SW 1271 (cell line): ENCODE measurements around the gene VWA5B1.
A peak's percentile ranks its signal among the peaks of the same experiment; 100 is the strongest.

Experiments used
- DNase-seq, 2 experiments: peaks; one replicate each; lab custom pipeline; 2025; lab: John Stamatoyannopoulos, UW

The VWA5B1 gene

DNA sequence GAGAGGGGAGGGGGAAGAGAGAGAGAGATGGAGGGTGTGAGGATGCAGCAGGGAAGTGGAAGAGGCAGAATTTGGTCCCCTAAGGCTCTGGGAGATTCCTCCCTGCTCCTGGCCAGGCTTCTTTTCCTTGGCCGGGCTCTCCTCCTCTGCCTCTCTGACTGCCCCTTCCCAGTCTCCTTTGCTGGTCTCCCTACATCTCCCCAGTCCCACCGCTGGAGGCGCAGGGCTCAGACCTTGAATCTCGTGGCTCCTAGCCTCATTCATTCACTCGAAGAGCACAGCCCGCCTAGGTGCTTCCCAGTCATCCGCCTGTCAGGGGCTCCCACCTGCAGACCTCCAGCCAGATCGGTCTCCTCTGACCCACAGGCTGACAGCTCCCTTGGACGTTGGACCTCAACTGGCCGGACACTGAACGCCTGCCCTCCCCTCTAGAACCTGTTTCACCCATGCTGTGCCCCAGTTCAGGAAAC is 76.5 kb downstream of the VWA5B1 start:
- DNase-seq: peak in 1 of 2 experiments; percentile 44

DNA sequence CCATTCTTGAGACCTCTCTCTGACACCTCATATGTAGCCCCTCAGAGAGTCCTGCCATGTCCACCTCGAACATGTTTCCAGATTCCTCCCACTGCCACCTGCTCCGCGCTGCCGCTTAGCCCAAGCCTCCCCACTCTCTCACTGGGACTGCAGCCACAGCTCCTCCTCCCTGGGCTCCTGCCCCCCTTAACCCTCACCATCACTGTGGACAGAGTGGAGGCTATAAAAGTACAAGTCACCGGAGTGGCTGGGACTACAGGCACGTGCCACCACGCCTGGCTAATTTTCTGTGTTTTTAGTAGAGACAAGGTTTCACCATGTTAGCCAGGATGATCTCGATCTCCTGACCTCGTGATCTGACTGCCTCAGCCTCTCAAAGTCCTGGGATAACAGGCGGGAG is 77.0 kb downstream of the VWA5B1 start:
- no peak for DNase-seq

DNA sequence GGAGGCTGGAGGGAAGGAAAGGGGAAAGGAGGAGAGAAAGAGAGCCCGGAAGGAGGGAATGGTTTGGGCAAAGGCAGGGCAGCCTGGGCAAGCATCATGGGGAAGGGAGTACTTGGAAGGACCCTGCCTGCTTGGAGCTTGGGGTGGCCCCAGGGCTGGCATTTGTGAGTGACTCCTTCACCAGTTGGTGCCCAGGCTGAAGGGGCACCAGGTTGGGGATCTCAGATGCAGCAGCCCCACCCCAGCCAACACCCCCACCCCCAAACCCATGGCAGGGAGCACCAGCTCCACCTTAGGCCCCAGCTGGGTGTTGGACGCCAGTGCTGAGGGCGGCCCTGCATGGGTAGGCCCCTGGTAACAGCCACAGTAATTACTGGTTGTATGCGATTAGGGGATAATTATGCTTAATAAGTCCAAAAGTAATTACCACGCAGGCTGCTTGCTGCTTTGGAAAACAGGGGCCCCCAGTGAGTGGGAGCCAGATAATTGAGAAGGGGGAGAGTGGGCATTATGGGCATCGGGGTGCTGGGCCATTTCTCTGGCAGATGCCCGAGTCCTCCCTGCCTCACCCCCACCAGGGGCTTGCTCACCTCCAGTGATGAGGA is 78.3 kb downstream of the VWA5B1 start:
- DNase-seq: no peak

DNA sequence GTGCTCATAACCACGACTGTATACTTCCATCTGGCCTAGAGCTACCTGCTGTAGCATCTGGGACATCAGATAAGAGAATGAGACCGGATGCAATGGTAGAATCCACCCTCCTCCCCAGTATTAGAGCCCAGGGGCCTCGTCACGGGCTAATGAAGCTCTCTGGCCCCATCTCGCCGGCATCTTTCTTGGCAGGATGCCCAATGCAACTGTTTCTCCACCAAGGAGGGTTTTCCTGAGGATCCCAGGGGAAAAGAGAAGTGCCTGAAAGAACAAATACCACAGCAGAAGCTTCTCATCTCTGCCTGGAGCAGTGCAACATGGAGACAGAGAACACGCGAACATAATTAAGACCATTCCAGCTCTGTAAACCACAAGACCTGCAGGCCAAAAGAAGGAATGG is 80.0 kb downstream of the VWA5B1 start:
- DNase-seq: no peak

DNA sequence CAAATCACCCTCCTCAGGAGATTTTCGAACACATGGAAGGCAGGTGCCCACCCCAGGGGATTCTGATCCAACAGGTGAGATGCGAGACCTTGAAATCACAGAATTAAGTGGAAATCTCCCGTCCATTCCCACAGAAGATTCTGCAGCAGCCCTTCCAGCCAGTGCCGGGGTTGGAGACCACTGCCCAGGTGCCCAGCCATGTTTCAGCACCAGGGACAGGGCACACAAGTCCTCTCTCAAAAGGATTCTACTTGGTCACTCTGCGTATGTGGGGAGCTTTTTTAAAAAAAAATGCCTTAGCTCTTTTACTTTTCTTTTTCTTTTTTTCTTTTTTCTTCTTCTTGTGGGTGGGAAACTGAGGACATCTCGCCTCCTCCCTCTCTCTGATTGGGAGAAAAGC is 80.7 kb downstream of the VWA5B1 start:
- no peak for DNase-seq

DNA sequence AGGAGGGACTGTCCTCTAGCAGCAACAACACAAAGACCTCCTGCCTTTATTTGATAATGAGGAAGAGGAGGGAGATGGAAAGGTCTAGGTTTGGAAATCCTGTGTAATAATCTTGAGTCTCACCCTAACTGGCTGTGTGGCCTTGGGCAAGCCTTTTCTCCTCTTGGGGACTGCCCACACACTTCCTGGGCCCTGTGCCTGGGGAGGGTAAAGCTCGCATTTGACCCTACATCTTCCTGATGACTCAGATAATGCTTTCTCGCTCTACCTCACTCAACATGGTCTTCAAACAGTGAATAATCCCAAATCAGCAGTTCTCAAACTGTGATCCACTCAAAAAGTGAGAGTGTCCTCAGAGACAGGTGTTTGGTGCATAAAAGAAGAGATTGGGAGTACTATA is 81.2 kb downstream of the VWA5B1 start:
- no peak for DNase-seq

DNA sequence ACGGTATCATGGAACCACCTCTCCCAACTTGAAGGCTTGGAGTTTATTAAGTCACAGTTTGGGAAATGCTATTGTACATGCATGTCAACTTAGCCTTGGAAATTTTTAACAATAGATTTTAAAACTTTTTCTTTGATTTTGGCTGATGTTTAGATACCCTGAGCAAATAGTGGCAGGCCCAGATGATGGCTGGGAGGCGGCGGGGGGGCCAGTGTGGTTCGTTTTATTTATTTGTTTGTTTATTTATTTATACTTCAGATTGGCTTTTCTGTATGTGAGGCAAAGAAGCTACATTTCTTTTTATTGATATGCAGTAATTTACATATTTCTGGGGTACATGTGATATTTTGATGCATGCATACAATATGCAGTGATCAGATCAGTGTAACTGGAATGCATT is 82.0 kb downstream of the VWA5B1 start:
- no peak for DNase-seq

DNA sequence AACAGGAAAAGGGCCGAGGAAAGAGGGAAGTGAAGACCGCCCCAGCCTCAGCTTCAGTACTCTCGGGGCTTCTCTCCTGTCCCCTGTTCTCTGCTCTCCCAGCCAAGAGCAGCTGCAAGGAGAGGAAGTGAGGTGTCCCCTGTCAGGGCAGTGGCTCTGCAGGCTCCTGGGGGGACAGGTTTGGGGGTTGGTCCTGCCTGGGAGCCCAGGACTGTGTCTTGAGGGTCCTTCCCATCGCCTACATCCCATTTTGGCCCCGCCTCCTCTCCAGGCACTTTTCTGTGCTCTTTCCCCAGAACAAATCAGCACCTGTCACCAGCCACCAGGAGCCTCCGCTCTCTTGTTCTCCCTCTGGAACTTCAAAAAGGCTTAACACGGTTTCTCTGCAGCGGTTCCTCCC is 82.6 kb downstream of the VWA5B1 start:
- DNase-seq: no peak

DNA sequence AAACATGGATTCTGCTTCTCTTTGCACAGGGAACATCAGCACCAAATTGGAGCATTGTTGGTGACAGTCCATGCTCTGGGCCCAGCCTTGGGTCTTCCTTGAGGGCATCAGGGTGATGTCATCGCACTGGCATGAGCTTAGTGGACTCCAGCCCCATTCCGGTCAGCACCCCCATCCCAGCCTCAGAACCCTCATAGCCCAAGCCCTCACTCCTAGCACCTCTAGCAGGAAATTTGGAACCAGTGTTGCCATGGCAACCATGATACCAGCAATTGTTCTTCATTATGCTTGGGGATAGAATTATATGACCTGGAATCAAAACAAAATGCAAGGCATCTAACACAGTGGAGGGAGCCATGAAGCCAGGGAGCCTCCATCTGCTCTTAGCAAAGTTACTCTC is 83.1 kb downstream of the VWA5B1 start:
- DNase-seq: no peak

DNA sequence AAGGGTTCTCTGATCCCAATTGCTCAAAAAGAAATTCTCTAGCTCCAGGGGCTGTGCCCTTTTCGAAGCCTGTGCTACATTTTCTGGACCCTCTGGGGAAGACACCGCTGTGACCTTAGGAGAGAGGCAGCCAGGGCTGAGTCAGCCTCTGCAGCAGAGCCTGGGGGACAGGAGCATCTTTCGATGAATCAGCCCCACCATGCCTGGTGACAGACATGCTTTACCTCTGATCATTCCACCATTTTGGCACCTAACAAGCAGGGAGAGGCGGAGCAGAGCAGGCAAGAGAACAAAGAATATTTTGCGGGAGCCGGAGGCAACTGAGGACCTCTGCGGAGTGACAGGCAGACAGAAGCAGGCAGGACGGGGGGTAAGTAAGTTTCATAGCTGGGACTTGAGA is 84.9 kb downstream of the VWA5B1 start:
- DNase-seq: no peak

DNA sequence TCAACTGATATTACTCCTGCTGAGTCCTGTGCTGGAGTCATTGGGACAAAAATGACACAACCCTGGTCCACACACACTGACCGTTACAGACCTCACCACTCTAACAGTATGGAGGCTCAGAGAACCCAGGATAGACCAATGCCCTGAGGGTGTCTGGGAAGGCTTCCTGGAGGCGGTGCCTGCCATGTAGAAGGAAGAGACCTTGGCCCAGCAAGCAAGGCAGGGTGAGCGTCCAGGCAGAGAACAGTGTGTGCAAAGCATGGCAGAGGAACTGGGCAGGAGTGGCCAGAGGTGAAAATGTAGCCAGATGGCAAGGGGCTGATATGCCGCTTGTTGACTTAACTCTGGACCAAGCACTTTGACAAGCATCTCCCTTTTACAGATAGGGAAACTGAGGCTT is 85.5 kb downstream of the VWA5B1 start:
- no peak for DNase-seq

DNA sequence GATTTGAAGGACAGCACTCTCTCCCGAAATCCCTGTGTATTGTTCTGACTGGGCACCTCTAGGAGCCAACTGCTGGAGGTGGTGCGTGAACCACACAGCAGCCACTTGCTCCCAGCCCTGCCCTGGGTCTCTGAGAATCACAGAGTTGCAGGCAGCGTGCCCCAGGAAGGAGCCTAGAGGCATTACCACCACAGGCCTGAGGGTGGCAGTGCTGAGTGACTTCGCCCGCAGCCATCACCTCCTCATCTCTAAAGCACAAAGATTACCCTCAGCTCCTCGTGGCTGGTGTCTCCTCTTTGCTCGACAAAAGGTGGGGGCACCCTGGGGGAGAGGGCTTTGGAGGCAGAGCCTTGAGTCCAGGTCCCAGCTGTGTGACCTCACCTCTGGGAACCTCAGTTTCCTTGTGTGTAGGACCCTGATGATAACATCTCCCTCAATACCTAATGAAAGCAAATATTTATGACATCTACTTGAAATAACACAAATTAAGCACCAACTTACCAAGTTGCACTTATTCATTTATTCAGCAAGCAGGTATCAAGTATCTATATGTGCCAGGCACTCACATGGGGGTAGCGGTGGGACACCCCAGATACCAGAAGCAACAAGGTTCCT is 86.3 kb downstream of the VWA5B1 start:
- DNase-seq: peak in 1 of 2 experiments; percentile 21

DNA sequence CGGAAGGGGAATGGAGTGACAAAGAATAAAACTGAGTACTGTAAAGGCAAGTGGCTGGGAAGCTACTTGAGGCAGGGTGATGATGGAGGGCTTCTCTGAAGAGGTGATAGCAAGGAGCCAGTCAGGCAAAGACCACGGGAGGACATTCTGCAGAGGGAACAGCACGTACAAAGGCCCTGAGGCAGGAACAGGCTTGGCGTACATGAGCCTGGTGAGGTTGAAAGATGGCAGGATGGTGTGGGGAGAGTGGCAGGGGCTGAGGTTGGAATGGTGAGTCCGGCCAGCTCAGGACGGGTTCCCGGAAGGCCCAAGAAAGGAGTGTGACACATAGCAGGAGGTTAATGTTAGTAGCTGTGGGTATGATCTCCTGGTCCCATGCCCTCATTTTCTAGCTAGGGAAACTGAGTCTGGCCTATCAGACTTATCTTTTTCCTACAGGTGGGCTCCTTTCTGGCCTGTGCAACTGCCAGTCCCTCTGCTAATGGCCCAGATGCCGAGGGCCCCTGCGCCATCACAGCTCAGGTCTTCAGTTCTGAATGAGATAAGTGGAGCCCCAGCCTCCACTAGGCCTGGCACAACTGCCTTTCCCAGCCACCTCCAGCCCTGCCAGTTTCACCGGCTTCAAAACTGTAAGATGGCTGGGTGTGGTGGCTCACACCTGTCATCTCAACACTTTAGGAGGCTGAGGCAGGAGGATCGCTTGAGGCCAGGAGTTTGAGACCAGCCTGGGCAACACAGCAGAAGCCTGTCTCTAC is 87.0 kb downstream of the VWA5B1 start:
- DNase-seq: no peak

DNA sequence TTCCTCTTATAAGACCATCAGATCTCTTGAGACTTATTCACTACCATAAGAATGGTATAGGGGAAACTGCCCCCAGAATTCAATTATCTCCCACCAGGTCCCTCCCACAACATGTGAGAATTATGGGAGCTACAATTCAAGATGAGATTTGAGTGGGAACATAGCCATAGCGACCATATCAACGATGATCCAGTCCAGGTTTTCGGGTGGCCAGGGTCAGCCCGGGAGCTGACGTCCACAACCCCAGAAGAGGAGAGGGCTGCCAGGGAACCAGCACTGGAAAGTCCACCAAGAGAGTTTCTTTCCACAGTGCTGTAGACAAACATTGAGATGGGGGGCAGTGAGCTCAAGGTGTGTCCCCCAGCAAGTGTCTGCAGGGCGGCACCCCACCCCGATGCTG is 88.4 kb downstream of the VWA5B1 start:
- no peak for DNase-seq

DNA sequence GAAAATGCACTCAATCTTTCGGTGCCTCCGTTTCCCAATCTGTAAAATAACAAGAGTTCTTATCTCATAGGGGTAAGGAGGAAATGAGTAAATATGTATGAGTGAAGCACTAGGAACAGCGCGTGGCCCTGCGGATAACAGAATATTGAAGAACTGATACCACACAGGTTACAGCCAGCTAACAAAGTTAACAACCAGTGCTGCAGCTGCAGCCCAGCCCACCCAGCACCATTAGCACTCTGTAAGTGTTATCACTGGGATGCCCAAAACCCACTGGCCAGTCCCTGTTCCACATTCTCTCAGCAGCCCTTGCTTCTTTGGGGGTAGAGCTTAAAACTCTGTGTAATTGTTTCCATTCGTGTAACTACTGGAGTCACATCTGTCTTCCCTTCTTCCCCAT is 89.5 kb downstream of the VWA5B1 start:
- DNase-seq: no peak

DNA sequence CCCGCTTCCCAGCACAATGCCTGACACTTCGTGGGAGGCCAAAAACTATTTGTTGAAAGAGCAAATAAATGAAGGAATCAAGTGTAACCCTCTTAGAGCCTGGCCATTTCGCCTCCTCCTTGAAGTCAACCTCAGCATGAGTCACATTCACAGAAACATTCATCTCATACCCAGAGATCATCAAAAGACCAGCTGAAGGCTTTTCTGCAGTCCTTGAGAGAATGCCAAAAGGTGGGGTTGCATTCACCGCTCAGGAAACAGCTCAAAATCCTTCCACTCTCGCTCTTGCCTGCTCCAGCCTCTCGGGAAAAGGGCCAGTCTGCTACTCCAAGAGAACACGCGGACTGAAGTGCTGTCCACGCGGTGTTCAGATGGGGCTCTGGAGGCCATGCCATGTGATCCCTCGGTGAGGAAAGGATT is 90.0 kb downstream of the VWA5B1 start:
- no peak for DNase-seq

DNA sequence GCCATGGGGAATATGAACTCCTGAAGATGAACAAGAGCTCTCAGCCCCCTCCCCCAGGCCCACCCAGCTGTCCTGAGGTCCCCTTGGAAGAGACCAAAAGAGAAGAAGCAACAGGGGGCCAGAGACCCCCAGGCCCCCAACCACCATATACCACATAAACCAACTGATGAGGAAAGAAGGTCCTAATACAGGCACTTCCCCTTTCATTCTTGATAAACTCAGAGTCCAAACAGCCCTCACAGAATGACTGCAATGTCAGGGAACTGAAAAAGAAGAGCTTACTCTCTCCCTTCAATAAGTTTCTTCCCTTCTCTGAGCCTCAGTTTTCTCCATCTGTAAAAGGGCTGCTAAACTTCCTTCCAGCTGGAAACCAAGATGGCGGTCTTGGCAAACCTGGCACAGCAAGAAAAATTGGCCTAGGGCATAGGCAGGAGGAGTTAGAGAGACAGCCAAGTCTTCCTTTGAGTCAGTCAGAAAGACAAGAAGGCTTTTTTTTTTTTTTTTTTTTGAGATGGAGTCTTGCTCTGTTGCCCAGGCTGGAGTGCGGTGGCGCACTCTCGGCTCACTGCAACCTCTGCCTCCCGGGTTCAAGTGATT is 90.5 kb downstream of the VWA5B1 start:
- DNase-seq: no peak

DNA sequence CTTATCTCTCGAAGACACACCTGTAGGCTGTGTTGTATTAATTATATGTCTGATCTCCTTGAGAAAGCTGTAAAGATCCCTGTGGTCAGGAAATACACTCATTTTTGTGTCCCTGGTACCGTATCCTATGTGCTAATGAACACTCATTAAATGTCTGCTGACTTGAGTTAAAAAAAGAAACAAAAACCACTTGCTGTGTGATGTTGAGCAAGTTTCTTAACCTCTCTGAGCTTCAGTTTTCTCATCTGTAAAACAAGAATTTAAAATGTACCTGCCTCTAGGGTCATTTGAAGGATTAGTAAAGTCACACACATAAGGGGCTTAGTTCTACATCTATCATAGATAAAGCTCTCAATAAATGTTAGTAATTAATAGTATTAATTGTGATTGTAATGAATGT is 91.3 kb downstream of the VWA5B1 start:
- no peak for DNase-seq

DNA sequence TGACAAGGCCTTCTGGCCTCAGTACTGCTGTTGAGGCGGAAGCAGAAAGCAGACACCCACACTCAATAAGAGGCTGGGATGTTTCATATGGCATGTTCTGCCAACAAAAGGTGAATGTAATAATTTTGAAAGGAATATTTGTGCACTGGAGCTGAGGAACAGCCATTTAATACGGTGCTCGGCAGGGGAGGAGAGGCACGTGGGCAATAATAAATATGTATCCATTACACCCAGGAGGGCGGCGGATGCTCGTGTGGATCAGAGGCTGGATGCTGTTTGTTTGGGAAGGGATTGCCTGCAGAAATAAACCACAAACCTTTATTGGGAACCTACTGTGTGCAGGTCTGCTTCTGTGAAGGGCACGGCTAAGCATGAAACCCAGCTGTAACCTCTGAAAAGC is 92.0 kb downstream of the VWA5B1 start:
- DNase-seq: no peak

DNA sequence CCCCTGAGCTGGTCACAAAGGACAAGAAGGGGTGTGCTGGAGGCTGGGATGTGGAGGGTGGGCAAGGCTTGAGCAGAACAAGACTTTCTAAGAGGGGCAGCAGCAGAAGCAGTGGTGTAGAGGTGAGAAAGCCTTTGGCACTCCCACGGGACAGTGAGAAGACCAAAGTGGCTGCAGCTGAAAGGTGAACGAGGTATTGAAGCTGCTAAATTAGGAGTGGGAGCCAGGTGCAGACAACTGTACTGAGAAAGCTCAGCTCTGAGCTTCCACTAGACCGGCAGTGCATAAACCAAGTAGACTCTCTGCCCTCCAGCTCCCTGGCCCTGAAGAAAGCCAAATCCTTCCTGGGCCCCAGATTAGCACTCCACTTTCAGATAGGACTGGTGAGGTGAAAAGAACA is 93.0 kb downstream of the VWA5B1 start:
- no peak for DNase-seq

DNA sequence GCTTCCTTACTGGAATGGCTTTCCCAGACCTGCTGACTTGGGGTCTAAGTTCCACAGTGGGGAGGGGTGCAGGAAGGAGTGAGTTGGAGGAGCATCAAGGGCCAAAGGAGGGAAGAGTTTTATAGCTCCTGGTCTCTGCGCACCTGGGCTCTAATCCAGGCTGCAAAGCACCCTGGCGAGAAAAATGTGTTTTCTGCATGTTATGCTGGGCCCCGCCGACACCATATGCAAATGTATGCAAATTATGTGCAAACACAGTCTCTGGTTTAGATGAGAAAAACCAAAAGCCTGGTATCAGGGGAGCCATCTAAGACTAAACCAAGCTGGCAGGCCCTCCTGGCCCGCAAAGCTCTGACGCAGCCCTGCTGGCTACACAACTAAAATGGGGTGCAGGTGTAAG is 95.0 kb downstream of the VWA5B1 start:
- DNase-seq: no peak

DNA sequence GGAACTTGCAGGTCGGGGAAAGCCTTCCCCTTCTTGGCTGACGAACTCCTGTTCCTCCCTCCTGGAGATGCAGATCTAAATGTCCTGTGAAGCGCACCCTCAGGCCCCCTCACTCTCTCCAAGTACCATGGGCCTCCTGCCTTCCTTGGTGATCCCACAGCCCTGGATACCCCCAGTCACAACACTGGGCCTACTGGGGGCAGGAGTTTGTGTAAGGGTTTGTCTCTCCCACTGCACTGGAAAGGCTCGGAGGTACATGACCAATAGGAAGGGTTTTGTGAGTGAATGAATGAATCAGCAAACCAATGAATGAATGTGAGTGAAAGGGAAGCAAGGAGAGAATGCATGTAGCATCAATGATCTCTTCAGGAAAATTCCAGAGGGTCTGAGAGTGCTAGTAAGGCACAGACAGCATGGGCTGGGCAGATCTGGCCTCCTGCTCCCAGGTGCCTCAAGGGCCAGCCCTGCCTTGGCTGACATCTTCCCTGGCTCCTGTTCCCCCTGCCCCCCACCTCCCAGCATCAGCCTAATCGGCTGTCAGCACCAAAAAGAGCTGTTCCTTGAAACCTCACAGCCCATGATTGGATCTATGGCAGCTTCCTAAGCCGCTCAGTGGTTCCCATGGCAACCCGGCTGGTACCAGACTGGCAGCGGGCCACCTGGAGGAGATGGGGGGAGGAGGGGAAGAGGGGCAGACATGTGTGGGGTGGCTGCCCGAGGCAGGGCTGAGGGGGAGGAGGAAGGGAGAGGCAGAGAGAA is 95.8 kb downstream of the VWA5B1 start:
- no peak for DNase-seq
